Nephron progenitor cell (in vitro differentiated cells): ENCODE data around the gene ENOX2.

Experiments used
- DNase-seq: peaks from one replicate; pipeline ENCODE4 v3.0.0; 2021
- H3K27ac Mint-ChIP-seq: 2 replicates; pipeline ENCODE4 v1.8.0; 2021; ENCODE audit warnings: mild to moderate bottlenecking, moderate library complexity, mixed read lengths
- H3K27me3 Mint-ChIP-seq: 2 replicates; pipeline ENCODE4 v1.8.0; 2021; ENCODE audit warnings: mild to moderate bottlenecking, low read depth, mixed read lengths; ENCODE audit not compliant: poor library complexity
- H3K36me3 Mint-ChIP-seq: 2 replicates; pipeline ENCODE4 v1.8.0; 2021; ENCODE audit warnings: low read depth, mixed read lengths
- H3K4me1 Mint-ChIP-seq: 2 replicates; pipeline ENCODE4 v1.8.0; 2021; ENCODE audit warnings: mixed read lengths
- H3K4me3 Mint-ChIP-seq: 2 replicates; pipeline ENCODE4 v1.8.0; 2021; ENCODE audit warnings: mild to moderate bottlenecking, moderate library complexity, mixed read lengths
- H3K9me3 Mint-ChIP-seq: 2 replicates; pipeline ENCODE4 v1.8.0; 2021; ENCODE audit warnings: mild to moderate bottlenecking, moderate library complexity, mixed read lengths
- CTCF ChIP-seq: fragments of 200-600 bp; sonication (generic); IDR thresholded peaks from 2 replicates; pipeline ENCODE4 v1.5.0; 2021; ENCODE audit warnings: antibody characterized with exemption

ENOX2 gene

GRCh38 chrX:130834149-130834548, 68.9 kb downstream of the ENOX2 start:
- Mint-ChIP-seq H3K4me3 (no peak overlapping the region), H3K27ac (peak overlapping the region; percentile 89), H3K4me1 (peaks cover 52% of the 10 kb centered on the region), H3K36me3 (peaks cover 11% of the 10 kb centered on the region), H3K27me3 (peaks cover 5% of the 10 kb centered on the region), H3K9me3 (no peaks in the 10 kb centered on the region)
- peak; percentile 44 for DNase-seq
- TF ChIP-seq CTCF = no peak

- DNase-seq = no peak
- no peak overlapping the region for H3K4me3 Mint-ChIP-seq
- no peak overlapping the region for H3K27ac Mint-ChIP-seq
- peaks cover 11% of the 10 kb centered on the region for H3K36me3 Mint-ChIP-seq
- no peaks in the 10 kb centered on the region for H3K9me3 Mint-ChIP-seq
- H3K27me3 Mint-ChIP-seq = no peaks in the 10 kb centered on the region
- H3K4me1 Mint-ChIP-seq = peaks cover 45% of the 10 kb centered on the region
- TF ChIP-seq CTCF = no peak
Observed at GRCh38 chrX:130831347-130831722, 71.7 kb downstream of the ENOX2 start.

GRCh38 chrX:130830599-130831346, 72.2 kb downstream of the ENOX2 start:
- no peak for DNase-seq
- peaks cover 40% of the 10 kb centered on the region for H3K4me1 Mint-ChIP-seq
- no peak overlapping the region for H3K4me3 Mint-ChIP-seq
- TF ChIP-seq CTCF = no peak
- H3K27ac Mint-ChIP-seq = no peak overlapping the region
- H3K36me3 Mint-ChIP-seq = peaks cover 11% of the 10 kb centered on the region
- H3K9me3 Mint-ChIP-seq = no peaks in the 10 kb centered on the region
- H3K27me3 Mint-ChIP-seq = no peaks in the 10 kb centered on the region

- TF ChIP-seq CTCF = no peak
- no peak overlapping the region for H3K4me3 Mint-ChIP-seq
- no peaks in the 10 kb centered on the region for H3K9me3 Mint-ChIP-seq
- no peak for DNase-seq
- peaks cover 34% of the 10 kb centered on the region for H3K4me1 Mint-ChIP-seq
- no peak overlapping the region for H3K27ac Mint-ChIP-seq
- peaks cover 15% of the 10 kb centered on the region for H3K36me3 Mint-ChIP-seq
- H3K27me3 Mint-ChIP-seq = no peaks in the 10 kb centered on the region
Observed at GRCh38 chrX:130829526-130830515, 73.2 kb downstream of the ENOX2 start.

- Mint-ChIP-seq H3K4me3 (no peak overlapping the region), H3K27ac (no peak overlapping the region), H3K4me1 (peaks cover 23% of the 10 kb centered on the region), H3K27me3 (peaks cover 4% of the 10 kb centered on the region), H3K36me3 (peaks cover 15% of the 10 kb centered on the region), H3K9me3 (no peaks in the 10 kb centered on the region)
- no peak for TF ChIP-seq CTCF
- no peak for DNase-seq
Observed at GRCh38 chrX:130828641-130829040, 74.4 kb downstream of the ENOX2 start.
